ENCODE data around the gene HSPA14.

- no peak for TF ChIP-seq CTCF (IDR thresholded peaks at IDR 0.05)
- TF ChIP-seq IRF2 (CRISPR knock-in tag; IDR thresholded peaks at IDR 0.05; ENCODE audit: borderline replicate concordance, low read depth): no peak
- no peak for TF ChIP-seq JUN (CRISPR knock-in tag; IDR thresholded peaks at IDR 0.05)
- no peak for TF ChIP-seq RELA (CRISPR knock-in tag; IDR thresholded peaks at IDR 0.05; ENCODE audit: borderline replicate concordance)
- no peak for TF ChIP-seq CBFB (CRISPR knock-in tag; IDR thresholded peaks at IDR 0.05; ENCODE audit: low read depth)
- TF ChIP-seq CREM (CRISPR knock-in tag; IDR thresholded peaks at IDR 0.05): no peak
- TF ChIP-seq ZNF396 (CRISPR knock-in tag; IDR thresholded peaks at IDR 0.05; ENCODE audit: borderline replicate concordance): no peak
- TF ChIP-seq HMGA2 (CRISPR knock-in tag; IDR thresholded peaks at IDR 0.05): no peak
- TF ChIP-seq ELF4 (CRISPR knock-in tag; IDR thresholded peaks at IDR 0.05; ENCODE audit: low read depth): no peak
- TF ChIP-seq NFE2L1 (CRISPR knock-in tag; IDR thresholded peaks at IDR 0.05): no peak
- no peak for TF ChIP-seq ATF3 (CRISPR knock-in tag; conservative IDR thresholded peaks at IDR 0.05)
- no peak for TF ChIP-seq ZNF121 (CRISPR knock-in tag; IDR thresholded peaks at IDR 0.05)
Measured at GRCh38 chr10:14889318-14889717, 51.2 kb downstream of the HSPA14 start.

All from WTC11 (cell line).